HTERT RPE-1 (cell line): ENCODE results near the gene TPRA1.

Source experiments
- in situ Hi-C: fragments of 300-500 bp; cut with MboI; formaldehyde crosslinking; loops from 4 replicates; pipeline ENCODE4 v1.14.3; 2020; ENCODE audit warnings: low sequenced_read_pairs

Gene TPRA1

DNA sequence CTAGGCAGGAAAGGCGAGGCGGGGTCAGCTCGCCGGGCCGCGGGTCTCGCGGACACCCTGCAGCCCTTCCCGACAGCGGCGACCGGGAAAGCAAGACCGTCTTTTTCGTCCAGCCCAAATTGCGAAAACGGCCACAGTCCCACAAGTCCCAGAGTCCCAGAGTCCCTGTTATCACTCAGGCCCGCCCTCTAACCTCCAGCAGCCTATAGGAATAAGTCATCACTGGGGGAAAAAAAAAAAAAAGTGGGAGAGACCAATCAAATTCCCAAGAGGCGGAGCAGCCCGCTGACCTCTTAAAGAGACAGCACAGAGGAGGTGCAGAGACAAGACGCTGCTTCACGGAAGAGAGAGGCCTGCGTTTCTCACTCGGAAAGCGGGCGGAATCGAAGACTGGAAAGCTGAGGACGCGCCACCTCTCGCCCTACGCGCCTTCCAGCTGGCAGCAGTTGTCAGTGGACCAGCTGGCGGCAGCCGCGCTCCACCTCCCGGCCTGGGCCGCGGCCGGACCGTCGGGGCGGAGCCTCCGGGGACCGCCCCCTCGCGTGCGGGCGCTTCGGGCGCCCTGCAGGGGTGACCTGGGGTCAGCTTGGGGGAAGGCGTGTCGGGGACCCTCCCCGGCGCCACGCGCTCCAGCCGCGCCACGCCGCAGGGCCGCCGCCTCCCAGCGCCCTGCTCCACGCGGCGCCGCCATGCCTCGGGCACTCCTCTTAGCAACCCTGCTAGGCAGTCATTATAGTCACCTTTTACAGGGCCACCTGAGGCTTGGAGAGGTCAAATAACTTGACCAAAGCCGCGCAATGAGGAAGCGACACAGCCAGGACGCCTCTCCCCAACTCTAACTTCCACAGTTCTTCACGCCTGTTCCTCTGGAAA is at the start of gene TPRA1:
TSS of gene TPRA1 (minus strand) at position 141 of the 873 bp plus-strand sequence. CDS start 10,587 bp downstream, outside the sequence.
- in situ Hi-C loops, result no loop called here

DNA sequence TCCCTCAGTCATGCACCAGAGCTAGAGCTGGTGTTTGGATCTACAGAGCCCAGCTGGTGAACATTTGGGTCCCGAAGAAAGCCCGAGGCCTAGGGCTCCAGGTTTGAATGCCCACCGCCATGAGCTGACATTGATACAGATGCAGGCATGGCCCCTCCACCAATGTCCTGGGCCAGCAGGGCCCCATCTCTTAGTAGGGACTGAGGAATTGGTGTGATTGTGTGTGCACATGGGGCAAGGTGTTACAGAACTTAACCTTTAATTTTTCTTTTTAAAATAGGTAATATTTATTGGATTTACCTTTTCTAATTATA is 49.5 kb upstream of the TPRA1 start:
- in situ Hi-C loops, result no loop called here

GRCh38 chr3:127639173-127640041 is 48.9 kb upstream of the TPRA1 start:
- in situ Hi-C loops, result no loop called here

DNA sequence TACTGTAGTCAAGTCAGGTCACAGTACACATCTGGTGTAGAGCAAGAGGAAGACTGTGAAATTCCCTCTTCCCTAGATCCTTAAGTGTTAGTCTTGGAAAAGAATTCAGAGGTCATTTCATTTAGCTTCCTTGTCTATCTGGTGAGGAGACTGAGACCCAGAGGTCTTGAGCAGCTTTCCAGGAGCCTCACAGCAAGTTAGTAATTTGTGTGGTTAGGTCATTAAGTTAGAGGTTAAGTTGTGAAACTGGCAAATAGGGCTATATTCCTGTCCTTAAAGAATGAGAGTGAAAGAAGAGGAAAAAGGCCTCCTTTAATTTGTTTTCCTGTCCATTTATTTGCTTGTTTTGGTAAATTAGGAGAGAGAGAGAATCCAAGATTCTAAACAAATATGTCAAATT is 47.4 kb upstream of the TPRA1 start:
- in situ Hi-C loops, result no loop called here

GRCh38 chr3:127637546-127637945 is 47.0 kb upstream of the TPRA1 start:
- in situ Hi-C loops, result no loop called here

GRCh38 chr3:127634653-127635052 is 44.1 kb upstream of the TPRA1 start:
- in situ Hi-C loops, result no loop called here

GRCh38 chr3:127632035-127632820 is 41.7 kb upstream of the TPRA1 start:
- in situ Hi-C loops, result no loop called here

GRCh38 chr3:127630811-127631714 is 40.5 kb upstream of the TPRA1 start:
- in situ Hi-C loops, result no loop called here

- in situ Hi-C loops, result no loop called here
Observed at GRCh38 chr3:127629467-127630403, 39.2 kb upstream of the TPRA1 start.

- in situ Hi-C loops, result no loop called here
Observed at GRCh38 chr3:127628788-127629466, 38.4 kb upstream of the TPRA1 start, which contains the start of gene PODXL2. PODXL2 (plus strand) TSS chr3:127629185; CDS start chr3:127629220, 35 bp downstream.

DNA sequence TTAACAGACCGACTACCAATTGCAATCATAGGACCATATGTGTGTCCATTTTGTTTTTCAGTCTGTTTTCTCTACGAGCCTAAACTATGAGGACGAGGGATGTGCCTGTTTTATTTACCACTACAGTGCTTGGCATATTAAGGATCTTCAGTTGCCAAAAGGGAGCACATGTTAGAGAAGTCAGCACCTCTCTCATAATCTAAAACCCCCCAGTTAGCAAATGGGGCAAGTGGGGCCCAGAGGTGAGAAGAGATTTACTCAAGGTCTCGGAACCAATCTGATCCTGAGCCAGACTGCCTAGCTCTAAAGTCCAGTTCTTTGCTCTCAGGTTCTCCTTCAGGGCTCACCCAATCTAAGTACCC is 37.9 kb upstream of the TPRA1 start:
- in situ Hi-C loops, result no loop called here

DNA sequence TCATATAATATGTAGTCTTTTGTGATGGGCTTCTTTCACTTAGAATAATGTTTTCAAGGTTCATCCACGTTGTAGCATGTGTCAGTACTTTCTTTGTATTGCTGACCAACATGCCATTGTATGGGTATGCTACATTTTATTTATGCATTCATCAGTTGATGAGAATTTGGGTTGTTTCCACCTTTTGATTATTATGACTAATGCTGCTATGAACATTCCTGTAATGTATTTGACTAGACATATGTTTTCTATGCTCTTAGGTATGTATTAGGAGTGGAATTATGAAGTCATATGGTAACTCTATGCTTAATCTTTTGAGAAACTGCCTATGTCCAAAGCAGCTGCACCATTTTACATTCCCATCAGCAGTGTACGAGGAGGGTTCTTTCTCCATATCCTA is 35.3 kb upstream of the TPRA1 start:
- in situ Hi-C loops, result no loop called here

GRCh38 chr3:127624063-127624462 is 33.5 kb upstream of the TPRA1 start:
- in situ Hi-C loops, result no loop called here

DNA sequence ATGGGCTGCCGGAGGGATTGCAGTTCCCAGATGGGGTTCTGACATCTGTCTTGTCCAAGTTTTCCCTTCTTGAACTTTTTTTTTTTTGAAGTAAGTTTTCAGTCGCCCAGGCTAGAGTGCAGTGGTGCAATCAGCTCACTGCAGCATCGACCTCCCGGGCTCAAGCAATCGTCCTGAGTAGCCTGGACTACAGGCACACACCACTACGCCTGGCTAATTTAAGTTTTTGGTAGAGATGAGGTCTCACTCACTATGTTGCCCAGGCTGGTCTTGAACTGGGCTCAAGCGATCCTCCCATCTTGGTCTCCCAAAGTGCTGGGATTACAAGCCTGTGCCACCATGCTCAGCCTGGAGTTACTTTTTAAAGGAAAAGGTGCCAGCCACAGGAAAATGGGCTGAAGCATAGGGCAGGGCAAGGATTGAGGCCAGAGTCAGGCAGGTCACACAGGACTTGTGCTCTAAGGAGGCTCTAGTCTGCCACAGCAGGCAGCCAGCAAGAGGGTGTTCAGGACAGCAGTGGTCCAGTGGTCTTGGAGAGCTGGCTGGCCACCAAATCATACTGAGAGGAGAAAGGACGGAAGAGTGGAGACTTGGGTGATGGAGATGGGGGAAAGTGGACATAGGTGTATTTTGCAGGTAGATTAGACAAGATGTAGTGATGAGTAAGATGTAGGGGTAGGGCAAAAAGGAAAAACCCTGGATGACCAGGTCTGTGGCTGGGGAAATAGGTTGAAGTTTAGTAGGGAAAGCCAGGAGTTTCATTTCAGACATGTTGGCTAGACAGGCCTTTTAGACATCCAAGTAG is 32.4 kb upstream of the TPRA1 start:
- in situ Hi-C loops, result no loop called here

DNA sequence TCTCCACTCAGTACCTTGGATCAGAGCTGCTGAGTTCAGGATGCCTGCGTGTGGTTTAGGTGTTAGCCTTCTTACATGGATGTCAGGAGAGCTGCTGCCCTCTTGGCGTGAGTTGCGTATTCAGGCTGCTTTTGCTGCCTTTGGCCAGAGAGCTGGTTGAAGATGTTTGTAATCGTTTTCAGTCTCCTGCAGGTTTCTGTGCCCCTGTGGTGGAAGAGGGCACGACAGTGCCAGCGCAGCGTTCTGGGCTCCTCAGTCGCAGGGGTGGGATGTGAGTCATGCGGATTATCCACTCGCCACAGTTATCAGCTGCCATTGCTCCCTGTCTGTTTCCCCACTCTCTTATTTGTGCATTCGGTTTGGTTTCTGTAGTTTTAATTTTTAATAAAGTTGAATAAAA is 31.5 kb upstream of the TPRA1 start:
- in situ Hi-C loops, result no loop called here

- in situ Hi-C loops, result no loop called here
Observed at GRCh38 chr3:127620637-127621375, 30.3 kb upstream of the TPRA1 start.

GRCh38 chr3:127618891-127619290 is 28.4 kb upstream of the TPRA1 start:
- in situ Hi-C loops, result no loop called here
